ENCODE data around the gene ATP10A.

Gene ATP10A

GRCh38 chr15:25736461-25736860 lies 126.7 kb downstream of the ATP10A start:
- no peak for DNase-seq

GRCh38 chr15:25735550-25736384 lies 127.4 kb downstream of the ATP10A start:
- no peak for DNase-seq

GRCh38 chr15:25734680-25735355 lies 128.3 kb downstream of the ATP10A start:
- DNase-seq: no peak

- DNase-seq: no peak
Observed at GRCh38 chr15:25733856-25734679, 129.1 kb downstream of the ATP10A start.

- DNase-seq: no peak
Observed at GRCh38 chr15:25733036-25733855, 129.9 kb downstream of the ATP10A start.

- no peak for DNase-seq
Observed at GRCh38 chr15:25732191-25732590, 130.9 kb downstream of the ATP10A start.

- no peak for DNase-seq
Observed at GRCh38 chr15:25731411-25731810, 131.7 kb downstream of the ATP10A start.

GRCh38 chr15:25730918-25731317 lies 132.2 kb downstream of the ATP10A start:
- DNase-seq: no peak

- no peak for DNase-seq
Observed at GRCh38 chr15:25728816-25729215, 134.3 kb downstream of the ATP10A start.

GRCh38 chr15:25727867-25728600 lies 135.1 kb downstream of the ATP10A start:
- DNase-seq: no peak

GRCh38 chr15:25727116-25727515 lies 136.0 kb downstream of the ATP10A start:
- DNase-seq: no peak

- DNase-seq: no peak
Observed at GRCh38 chr15:25725758-25726157, 137.4 kb downstream of the ATP10A start.

- DNase-seq: no peak
Observed at GRCh38 chr15:25724899-25725298, 138.2 kb downstream of the ATP10A start.

GRCh38 chr15:25721605-25721955 lies 141.5 kb downstream of the ATP10A start:
- DNase-seq: no peak

- no peak for DNase-seq
Observed at GRCh38 chr15:25719101-25719985, 143.8 kb downstream of the ATP10A start.

- DNase-seq: no peak
Observed at GRCh38 chr15:25718597-25718996, 144.5 kb downstream of the ATP10A start.

- no peak for DNase-seq
Observed at GRCh38 chr15:25718169-25718536, 145.0 kb downstream of the ATP10A start.

- no peak for DNase-seq
Observed at GRCh38 chr15:25717457-25718168, 145.5 kb downstream of the ATP10A start.

GRCh38 chr15:25717127-25717456 lies 146.0 kb downstream of the ATP10A start:
- DNase-seq: no peak

- DNase-seq: no peak
Observed at GRCh38 chr15:25716414-25717126, 146.6 kb downstream of the ATP10A start.

All from stimulated activated CD4-positive, alpha-beta T cell treated with anti-CD3 and anti-CD28 coated beads, Interleukin-2, amount 100 ng/mL, for 48 hours (primary cell).